ENCODE measurements around the gene LCA5.
A peak's percentile ranks its signal among the peaks of the same experiment; 100 is the strongest.
"Not testable (repeated sequence)": the region's sequence is repeated elsewhere in the genome, so short reads cannot be mapped to it uniquely, and the experiment has no call there.

Gene LCA5

DNA sequence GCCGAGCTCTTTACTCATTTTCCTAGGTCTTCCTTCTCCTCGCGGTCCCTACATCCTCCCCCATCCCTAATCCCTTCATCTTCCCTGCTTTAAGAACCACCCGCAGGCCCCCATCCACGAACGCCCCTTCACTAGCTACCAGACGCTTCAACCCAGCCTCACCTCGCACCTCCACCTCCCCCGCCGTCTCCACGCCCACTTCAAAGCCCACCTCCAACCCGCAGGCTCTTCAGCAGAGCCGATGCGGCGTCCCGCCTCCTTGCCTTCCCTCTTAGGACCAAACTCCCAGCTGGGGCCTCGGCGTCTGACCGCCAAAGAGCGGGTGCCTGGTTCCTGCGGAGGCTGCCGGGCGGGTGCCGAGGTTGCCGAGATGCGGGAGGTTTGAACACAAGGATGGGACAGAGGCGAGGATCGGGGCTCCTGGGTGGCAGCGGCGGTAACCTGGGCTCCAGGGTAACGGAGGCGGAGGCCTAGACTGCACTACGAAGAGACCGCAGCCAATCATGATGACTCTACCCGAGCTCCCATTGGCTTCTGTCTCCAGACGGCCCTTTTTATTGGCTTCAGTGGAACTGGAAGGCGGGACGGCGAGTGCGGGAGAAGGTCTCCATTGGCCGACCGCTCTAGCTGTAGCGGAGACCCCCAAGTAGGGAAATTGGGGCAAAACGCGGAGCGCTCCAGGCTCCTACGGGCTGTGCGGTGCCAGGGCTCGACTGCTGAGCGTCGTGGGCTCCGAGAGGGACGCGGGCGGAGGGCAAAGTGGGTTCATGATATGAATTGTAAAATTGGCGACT is at the start of gene LCA5:
Gene LCA5, minus strand, starts transcription at position 477 of the 794 bp plus-strand sequence. CDS start 18,536 bp downstream, outside the sequence.
- peak; percentile 80 for DNase-seq

DNA sequence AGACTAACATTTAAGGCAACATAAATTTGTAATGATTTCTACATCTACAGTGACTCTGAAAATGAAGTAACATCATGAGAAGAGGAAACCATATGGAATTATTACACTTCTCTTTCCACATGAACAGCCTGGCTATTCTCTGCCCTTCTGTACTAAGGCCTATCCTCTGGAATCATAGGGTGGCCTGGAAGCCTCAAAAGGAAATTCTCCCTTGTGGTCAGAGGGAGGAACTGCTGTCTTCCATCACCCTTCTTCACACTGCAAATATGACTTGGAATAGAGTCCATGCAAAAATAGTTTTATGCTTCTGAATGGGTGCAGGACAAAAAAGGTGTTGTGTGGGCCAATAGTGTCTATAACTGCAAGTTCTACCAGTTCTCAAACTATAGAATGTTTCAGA is 49.3 kb upstream of the LCA5 start:
- DNase-seq = no peak

DNA sequence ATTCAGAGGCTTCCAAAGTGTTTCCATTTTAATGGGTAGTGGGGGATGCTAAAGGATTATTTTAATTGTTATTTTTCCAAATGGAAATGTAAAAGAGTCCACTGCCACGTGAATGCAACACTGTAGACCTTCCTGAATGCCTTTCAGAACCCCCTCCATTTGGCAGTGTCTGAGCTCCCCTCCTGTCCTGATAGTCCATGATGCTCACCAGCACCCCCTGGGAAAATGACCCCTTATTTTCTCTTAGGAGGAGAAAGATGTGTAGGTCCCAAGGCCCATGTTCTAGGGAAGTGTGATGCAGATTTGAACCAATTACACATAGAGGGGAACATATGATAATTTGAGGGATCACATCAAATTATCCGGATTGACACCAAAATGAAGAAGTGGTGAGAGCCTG is 47.1 kb upstream of the LCA5 start:
- DNase-seq = no peak

DNA sequence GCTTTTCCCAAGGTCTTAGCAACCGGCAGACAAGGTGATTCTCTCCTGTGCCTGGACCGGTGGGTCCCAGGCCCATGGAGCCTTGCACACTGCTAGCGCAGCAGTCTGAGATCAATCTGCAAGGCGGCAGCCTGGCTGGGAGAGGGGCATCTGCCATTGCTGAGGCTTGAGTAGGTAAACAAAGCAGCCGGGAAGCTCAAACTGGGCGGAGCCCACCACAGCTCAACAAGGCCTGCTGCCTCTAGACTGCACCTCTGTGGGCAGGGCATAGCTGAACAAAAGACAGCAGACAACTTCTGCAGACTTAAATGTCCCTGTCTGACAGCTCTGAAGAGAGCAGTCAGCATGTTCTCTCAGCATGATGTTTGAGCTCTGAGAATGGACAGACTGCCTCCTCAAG is 40.7 kb upstream of the LCA5 start:
- DNase-seq = not testable (repeated sequence)

DNA sequence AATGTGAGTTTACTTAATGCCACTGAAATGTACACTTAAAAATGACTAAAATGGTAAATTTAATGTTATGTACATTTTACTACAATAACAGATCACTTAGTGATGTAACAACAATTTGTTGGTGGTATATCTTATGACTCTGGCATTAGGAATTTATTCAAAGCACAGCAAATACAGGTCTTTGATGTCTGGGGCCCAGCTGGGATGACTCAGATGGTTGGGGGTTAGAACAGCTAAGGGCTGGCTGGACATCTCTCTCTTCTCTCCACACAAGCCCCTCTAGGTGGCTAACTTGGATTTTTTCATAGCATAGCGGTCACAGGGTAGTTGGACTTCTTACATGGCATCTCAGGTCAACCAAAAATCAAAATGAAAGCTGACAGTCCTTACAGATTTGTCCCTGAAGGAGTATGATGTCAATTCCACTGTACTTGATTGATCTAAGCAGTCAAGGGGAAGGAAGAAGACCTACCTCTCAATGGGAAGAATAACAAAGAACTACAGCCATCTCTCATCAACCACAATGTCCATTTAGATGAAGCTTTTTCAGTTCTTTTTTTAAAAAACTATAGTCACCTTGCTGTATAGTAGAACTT is 37.5 kb upstream of the LCA5 start:
- DNase-seq = no peak

DNA sequence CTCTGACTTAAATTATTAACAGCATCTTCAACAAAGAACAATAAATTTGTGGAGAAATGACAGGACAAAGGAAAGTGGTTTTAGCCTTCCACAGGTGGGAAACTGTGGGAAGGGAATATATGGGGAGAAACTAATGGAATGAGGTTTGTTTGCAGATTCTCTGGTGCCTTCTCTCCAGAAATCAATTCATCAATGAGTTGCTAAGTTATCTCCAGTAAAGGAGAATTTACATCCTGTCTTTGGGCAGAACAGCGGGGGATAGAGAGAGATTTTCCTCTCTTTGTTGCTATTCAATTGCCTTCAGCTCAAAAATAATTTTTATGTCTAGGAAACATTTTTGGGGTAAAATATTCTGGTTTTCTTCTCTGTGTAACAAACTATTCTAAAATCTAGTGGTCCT is 36.9 kb upstream of the LCA5 start:
- no peak for DNase-seq

DNA sequence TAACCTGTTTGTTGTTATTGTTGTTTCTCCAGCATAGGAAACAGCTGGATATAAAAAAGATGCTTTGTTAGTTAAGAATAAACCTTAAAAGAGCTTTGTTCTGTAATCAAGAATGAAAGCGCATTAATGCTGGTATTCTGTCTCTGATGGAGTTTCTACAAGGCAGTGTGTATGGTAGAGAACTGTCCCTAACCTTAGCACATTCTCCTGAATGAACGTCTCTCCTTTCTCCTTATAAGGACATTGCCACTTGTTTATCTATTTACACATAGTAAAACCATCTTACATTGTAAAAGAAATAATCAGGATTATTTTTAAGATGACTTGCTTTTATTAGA is 33.8 kb upstream of the LCA5 start:
- DNase-seq = no peak

DNA sequence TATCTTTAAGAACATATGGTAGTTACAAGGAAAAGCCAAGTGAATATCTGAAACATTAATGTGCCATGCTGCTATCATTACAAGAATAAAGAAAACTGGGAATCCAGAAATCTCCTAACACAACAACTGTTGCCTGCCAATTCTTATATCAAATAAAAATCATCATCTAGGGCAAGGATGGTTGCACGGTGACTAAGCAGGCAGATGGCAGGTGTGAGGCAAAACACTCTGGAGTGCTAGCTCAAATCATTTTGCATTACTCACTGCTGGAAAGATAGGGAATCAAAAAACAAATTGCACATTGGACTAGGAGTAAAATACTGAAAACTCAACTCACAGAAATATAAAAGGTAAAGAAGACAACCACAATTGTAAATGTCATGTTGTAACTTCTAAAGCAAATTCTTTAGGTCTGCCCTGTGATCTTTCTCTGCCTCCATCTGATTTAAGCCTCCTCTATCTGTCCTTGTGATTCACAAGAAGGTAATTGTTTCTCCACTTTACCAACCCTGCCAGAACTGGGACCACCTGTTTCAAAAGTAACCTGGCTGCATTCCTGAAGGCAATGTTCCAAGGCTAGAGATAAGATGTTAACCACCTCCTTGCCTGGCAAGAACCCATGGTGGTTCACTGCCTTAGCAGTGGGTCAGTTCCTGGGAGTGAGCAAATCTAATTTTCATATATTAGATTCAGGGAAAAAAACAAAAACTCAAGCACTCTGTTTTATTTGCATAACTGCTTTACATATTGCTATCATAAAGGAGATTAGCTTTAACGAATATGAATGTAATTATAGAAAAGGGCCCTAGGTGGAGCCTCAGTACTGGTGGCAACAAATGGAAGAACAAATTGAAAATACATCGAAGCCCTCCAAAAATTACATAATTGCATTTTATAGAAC is 33.1 kb upstream of the LCA5 start:
- DNase-seq = no peak

DNA sequence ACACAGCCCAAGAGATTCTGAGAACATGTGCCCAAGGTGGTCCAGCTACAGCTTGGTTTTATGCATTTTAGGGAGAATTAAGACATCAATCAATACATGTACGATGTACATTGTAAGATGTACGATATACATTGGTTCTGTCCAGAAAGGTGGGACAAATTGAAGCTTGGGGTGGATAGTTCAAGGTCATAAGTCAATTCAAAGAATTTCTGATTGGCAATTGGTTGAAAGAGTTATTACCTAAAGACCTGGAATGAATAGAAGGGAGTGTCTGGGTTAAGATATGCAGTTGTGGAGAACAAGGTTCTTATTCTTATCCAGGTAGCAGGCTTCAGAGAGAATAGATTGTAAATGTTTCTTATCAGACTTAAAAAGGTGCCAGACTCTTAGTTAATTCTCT is 31.8 kb upstream of the LCA5 start:
- DNase-seq = no peak

DNA sequence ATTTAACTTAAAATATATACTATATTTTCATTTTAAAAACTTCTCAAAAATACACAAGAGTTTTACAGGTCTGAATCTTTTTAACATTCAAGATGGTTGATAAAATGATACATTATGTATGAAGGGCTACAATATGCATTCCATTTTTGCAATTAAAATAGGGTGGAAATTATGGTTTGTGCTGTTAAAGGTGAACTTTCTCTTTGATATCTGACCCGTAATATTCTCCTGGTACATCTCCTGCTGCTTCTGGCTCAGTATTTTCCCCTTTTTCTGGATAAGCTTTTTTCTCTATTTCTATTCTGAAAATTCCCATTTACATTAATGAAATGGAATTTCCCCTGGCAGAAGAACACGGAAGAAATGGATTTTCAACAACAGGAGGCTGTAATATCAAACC is 27.4 kb upstream of the LCA5 start:
- no peak for DNase-seq

DNA sequence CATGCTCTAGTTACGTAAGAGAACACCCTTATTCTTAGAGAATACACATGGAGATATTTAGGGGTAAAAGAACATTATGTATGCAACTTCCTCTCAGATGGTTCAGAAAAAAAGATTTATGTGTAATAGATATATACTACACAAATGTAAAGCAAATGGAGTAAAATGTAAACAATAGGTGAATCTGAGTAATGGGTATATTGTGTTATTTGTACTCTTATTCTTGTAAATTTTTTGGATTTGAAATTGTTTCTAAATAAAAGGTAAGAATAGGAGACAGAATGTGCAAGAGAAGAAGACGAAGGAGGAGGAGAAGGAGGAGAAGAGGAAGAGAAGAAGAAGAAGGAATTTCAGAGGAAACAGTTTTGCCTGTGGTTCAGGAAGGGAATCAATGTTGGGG is 22.5 kb upstream of the LCA5 start:
- DNase-seq = no peak

DNA sequence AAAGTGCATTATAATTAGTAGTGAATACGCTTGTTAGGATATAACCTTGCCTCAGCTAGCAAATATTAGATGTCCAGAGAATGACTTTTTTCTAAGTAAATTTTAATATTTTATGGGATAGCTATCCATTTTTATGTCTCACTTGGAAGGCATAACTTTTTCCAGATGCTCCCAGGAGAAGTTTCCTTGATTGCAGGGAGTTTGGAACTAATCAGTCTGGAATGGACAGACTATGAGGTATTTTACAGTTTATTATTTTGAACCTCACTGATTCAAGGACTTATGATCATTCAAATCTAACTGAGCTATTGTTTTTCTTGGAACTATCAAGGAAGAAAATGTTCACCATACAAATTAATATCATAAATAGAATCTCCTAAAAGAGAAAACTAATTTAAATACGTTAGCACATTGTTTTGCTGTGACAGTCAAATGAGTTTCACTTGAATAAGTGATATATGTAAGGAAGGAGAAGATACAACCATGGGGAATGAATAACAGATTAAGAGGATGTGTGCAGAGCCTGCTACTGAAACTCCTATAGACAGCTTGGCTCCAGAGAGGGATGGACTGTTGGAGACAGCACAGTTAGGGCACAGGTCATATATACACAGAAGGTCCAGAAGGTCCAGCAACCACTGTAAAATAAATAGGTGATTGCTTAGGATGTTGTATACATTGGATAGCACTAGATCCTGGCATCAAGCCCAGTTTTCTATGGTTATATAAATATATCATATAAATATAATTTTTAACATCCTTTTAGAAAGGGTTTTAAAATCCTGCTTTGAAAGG is 20.6 kb upstream of the LCA5 start:
- no peak for DNase-seq

DNA sequence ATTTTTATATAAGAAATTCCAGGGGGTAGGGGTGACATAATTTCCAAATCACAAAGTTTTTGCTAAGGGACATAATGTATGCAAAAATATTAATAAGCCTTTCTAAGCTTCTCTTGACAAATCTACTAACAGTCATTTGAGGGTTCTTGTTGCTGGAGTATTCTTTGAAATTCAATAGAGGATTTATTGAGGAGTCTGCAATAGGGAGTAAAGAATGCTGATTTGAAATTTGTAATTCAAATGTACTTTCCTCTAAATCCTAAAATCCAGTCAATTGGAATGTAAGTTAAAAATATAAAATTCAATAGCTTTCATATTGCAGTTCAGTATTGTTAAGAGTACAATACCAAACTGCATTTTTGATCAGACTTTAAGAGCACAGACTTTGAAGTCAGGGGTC is 17.1 kb upstream of the LCA5 start:
- DNase-seq = no peak

DNA sequence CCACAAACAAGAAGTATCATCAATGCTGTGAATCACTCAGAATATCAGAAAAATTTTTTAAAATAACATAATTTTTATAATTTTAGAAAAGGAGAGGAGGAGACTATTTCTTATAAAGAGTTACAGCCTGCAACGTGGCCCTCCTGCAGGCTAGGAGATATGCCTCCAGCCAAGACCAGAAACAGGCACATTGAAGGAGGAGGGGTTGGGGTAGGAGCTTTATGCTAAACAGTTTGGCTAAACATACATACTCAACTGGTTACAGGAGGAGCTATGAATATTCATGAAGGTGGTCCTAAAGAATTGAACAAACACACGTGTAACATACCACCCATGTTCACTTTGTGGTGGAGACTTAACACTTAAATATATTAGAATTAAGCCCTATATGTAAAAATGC is 14.2 kb upstream of the LCA5 start:
- DNase-seq = no peak

DNA sequence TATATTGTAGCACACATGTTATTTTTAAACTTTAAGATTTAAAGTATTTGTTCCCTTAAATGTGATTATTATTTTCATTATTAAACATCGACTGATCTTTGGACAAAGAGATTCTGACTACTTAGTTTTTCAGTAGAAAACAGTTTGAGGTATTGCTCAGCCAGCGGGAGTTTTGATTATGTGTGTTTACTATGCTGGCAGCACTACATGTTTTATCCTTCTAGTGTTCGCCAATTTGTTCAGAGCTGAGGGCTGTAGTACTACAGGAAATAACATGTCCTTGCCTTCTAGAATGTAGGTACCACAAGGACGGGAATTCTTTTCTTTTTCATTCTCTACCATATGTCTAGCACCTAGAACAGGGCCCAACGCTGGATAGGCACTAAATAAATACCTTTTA is 11.1 kb upstream of the LCA5 start:
- no peak for DNase-seq

DNA sequence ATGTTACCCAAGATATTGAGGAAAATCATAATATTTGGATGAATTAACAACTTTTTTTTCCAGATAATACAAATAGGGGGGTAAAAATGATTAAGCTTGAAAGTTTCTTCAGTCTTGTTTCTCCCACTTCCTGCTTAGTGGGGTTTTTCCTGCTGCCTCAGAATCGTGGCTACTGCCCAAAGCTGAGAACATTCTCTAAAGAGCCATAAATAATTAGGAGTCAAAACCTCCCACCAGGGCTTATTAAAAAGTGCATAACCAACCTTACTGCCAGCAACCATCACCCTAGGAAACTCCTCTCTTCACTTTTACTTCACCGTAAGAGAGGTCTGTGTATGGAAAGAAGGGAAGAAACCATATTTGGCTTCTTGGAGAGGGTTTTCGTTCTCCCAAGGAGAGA is 9.0 kb upstream of the LCA5 start:
- DNase-seq = no peak

DNA sequence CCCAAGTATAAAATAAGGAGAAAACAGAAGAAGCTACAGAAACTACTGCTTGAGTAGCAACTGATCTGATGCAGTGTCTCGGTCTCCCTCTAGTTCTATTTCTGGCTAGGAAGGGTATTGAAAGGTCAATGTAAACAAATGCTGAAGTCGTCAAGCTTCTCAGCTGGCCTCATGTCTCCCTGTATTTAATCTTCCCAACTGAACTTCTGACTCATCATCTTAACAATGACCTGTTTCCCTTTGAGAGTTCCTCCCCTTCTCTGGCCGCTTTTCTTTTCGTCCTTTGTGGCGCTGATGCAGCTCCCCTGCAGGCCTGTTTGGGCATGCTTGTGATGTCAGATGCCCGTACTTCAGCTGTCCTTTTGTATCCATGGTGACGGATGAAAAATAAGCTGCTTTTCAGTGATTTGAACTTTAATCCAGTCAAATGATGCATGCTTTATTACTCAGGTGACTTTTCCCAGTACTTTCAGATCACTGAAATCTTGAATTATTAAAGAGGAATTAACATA is 7.8 kb upstream of the LCA5 start:
- no peak for DNase-seq

DNA sequence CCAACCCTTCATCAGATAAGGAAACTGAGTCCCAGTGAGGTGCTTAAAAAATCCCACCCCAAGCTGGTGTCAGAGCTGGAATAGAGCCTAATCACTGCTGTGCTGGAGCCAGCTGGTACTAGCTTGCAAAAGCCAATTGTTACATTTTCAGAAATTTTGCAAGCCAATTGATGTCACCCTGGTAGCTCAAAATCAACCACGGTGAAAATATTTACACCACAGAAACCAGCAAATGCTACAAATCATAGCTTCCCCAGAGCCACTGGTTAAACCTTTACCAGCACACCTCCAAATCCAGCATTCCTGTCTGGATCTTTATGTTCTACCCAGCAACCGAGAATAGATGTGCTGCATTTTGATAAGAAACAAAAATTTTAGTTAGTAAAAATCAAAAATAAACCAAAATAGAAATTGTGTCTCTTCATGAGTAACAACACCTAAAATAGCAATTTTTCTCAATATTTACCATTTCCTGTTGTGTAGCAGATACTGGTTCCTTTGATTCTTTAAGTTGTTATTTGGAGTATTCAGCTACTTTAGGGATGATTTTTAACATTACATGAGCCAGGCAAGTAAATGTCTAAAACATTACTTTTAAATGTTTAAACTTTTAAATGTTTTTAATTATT is 7.2 kb upstream of the LCA5 start:
- DNase-seq = no peak

DNA sequence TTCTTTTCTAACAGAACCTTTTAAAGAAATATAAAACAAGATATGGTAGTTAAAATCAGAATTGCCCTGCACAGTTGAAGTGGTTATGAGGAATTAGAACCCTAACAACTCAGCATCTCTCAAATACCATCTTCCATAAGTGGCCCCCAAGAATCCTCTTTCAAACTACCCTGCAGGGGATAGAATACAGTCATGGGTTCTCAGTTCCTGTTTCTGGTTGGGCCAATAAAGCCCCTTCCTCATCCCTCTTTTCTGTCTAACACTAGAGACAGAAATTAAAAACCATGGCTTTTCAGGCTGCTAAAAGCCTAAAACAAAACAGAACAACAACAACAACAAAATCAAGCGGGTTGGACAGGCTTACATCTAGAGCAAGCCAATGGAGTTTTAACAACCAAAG is 6.7 kb upstream of the LCA5 start:
- DNase-seq = no peak

DNA sequence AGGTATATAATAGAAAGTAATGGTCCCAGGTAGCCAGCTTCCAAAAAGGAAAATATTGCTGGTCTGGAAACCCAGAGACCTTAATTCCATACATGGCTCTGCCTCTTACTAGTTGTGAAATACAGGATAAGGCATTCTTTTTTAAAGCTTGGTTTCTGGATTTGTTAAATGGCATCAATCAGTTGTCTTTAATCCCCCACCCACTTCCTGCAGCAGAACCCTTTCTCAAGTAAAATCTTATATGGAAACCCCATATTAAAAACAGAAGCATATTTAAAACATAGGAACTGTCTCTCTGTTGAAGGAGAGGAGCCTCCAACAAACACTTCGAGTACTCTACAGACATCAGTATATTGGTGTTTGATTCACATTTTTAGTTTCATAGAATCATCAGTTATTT is 6.2 kb upstream of the LCA5 start:
- no peak for DNase-seq

DNA sequence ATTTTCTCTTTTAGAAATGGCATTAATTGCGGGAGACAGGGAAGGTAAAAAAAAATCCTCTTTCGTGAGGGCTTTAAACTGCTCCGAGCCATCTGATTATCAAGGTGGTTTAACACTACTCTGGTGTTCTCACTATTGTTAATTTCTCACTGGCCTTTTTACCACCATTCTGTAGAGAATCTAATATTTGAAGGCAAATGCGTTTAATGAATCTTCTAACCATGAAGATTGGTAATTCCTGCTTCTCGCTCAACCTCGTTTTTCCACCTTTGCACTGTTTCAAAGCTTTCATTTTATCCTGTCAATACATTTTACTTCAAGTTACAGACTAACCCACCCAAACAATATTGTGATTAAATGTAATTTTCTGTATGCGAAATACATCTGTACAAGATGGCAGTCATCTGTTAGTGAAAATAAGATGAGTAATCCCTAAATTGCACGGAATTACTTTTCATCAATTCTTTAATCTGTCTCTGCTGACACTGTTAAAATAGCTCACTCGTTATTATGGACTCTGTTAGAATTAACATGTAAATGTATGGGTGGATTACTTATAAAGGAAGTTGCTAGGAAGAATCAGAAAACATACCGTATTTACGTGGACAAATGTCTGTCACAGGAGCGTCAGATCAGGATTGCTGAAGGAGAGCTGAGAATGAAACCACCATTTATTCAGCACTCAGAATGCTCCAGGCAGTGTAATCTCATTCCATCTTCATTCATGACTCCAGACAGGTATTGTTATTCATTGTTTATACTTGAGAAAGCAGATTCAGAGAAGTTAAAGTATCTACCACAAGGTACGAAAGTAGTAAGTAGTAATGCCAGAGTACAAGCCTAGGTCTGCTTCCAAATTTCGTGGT is 1.1 kb upstream of the LCA5 start:
- DNase-seq = no peak

DNA sequence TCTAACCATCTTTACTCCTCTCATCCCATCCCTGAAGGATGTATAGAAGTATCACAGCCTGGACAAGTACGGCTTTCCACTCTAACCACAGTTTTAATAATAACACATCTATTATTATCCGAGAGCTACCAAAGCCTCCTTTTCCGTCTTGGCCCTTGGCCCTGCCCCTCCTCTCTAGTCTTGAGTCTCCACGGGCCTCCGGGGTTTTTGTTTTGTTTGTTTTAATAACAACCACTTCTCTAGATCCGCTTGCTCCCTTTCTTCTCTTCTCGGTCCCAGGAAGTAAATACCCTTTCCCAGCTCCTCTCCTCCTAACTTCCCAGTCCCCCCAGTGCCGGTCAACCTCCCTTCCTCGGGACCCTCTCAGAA is 661 bp downstream of the LCA5 start:
- no peak for DNase-seq

Measured in activated CD8-positive, alpha-beta memory T cell treated with anti-CD3 and anti-CD28 coated beads, Interleukin-2, amount 50 U/mL, for 4 hours (primary cell).